ENCODE results near the gene HACD3. TPM values are rescaled to one million over a fixed set of nuclear protein-coding genes. Genes with fewer than 3 reads are reported as not detected.

The HACD3 gene
- total RNA-seq, 8 experiments from 2014 or later = 66.5 to 160 (median 82.2) TPM

- no peak for ATAC-seq (replicated peaks in 6 of 8)
These were observed 26.4 kb downstream of the HACD3 start for GRCh38 chr15:65556622-65557021.

DNA sequence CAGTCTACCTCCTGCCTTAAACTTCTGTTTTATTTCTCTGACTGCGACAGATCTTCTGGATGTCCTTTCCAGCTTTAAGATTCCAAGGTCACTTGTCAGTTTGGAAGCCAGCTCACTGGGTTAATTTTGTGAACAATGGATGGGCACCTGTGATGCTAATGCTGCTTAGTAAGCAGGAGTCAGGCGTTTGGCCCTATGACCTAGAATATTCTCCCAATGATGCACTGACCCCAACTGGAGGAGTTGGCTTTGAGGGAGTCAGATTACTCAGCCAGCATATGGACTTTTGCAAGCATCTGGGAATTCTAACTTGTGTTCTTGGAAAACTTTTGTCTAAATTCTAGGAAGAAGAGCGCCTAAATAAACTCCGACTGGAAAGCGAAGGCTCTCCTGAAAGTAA is 28.1 kb downstream of the HACD3 start:
- Histone ChIP-seq H3K4me1 (replicated peaks in 1 of 2) (no peaks in the 10 kb centered on the region), H3K4me3 (no peak overlapping the region), H3K27ac (no peak overlapping the region)
- in situ Hi-C loops (cut with MboI; ENCODE audit: low pct_unique_long_range_greater_than_20kb in 2 of 9, low sequenced_read_pairs in 9 of 9, unreplicated experiment in 9 of 9) = no loop called here
- no peak for ATAC-seq (replicated peaks in 6 of 8)
- WGBS, 10 experiments = 60 to 100% (median 90%) methylated on average over 1 to 5 of the region's 5 CpGs; no CpG with 5 or more reads in 1 of the 10 experiments

More at GRCh38 chr15:65556622-65557021, 26.4 kb downstream of the HACD3 start:
- no peak overlapping the region for H3K27ac ChIP-seq
- 90 to 100% (median 97%) methylated on average over 1 to 7 of the region's 7 CpGs; no CpG with 5 or more reads in 1 of the 10 experiments for WGBS, 10 experiments
- H3K4me1 ChIP-seq (replicated peaks in 1 of 2) = no peaks in the 10 kb centered on the region
- H3K4me3 ChIP-seq = no peak overlapping the region
- in situ Hi-C loops (cut with MboI; ENCODE audit: low pct_unique_long_range_greater_than_20kb in 2 of 9, low sequenced_read_pairs in 9 of 9, unreplicated experiment in 9 of 9) = no loop called here

GRCh38 chr15:65558997-65559760 is 28.9 kb downstream of the HACD3 start:
- Histone ChIP-seq H3K27ac (no peak overlapping the region), H3K4me3 (no peak overlapping the region), H3K4me1 (replicated peaks in 1 of 2) (no peaks in the 10 kb centered on the region)
- ATAC-seq (replicated peaks in 6 of 8) = peak in 1 of 8 experiments; percentile 32
- in situ Hi-C loops (cut with MboI; ENCODE audit: low pct_unique_long_range_greater_than_20kb in 2 of 9, low sequenced_read_pairs in 9 of 9, unreplicated experiment in 9 of 9) = no loop called here
- 79 to 100% (median 95%) methylated on average over 4 to 6 of the region's 6 CpGs for WGBS, 10 experiments

DNA sequence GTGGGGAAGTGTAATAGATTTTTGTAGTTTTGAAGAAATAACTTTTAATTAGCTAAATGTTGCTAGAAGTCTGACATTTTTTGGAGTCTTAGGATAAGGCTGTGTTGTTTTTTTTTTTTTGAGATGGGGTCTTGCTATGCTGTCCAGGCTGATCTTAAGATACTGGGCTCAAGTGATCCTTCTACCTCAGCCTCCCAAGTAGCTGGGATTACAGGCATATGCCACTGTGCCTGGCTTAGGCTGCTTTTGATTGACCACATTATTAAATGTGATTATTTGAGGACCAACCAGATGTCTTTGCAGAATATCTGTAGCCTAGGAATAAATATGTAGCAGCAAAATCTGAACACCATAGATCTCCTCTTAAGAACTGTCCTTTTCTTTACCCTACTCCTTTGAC is 29.7 kb downstream of the HACD3 start:
- Histone ChIP-seq H3K4me1 (replicated peaks in 1 of 2) (no peaks in the 10 kb centered on the region), H3K4me3 (no peak overlapping the region), H3K27ac (no peak overlapping the region)
- in situ Hi-C loops (cut with MboI; ENCODE audit: low pct_unique_long_range_greater_than_20kb in 2 of 9, low sequenced_read_pairs in 9 of 9, unreplicated experiment in 9 of 9) = no loop called here
- ATAC-seq (replicated peaks in 6 of 8) = no peak

- in situ Hi-C loops (cut with MboI; ENCODE audit: low pct_unique_long_range_greater_than_20kb in 2 of 9, low sequenced_read_pairs in 9 of 9, unreplicated experiment in 9 of 9) = no loop called here
- H3K4me3 ChIP-seq = no peak overlapping the region
- no peaks in the 10 kb centered on the region for H3K4me1 ChIP-seq (replicated peaks in 1 of 2)
- H3K27ac ChIP-seq = no peak overlapping the region
- WGBS, 10 experiments = 89 to 100% (median 96%) methylated on average over 2 to 6 of the region's 6 CpGs; no CpG with 5 or more reads in 5 of the 10 experiments
- ATAC-seq (replicated peaks in 6 of 8) = no peak
These were observed 31.7 kb downstream of the HACD3 start for GRCh38 chr15:65561934-65562333.

- Histone ChIP-seq H3K4me1 (replicated peaks in 1 of 2) (no peaks in the 10 kb centered on the region), H3K4me3 (no peak overlapping the region), H3K27ac (no peak overlapping the region)
- ATAC-seq (replicated peaks in 6 of 8) = no peak
- in situ Hi-C loops (cut with MboI; ENCODE audit: low pct_unique_long_range_greater_than_20kb in 2 of 9, low sequenced_read_pairs in 9 of 9, unreplicated experiment in 9 of 9) = no loop called here
- 75 to 100% (median 91%) methylated on average over 1 to 3 of the region's 3 CpGs for WGBS, 10 experiments
These were observed 39.5 kb downstream of the HACD3 start for GRCh38 chr15:65569728-65570127.

DNA sequence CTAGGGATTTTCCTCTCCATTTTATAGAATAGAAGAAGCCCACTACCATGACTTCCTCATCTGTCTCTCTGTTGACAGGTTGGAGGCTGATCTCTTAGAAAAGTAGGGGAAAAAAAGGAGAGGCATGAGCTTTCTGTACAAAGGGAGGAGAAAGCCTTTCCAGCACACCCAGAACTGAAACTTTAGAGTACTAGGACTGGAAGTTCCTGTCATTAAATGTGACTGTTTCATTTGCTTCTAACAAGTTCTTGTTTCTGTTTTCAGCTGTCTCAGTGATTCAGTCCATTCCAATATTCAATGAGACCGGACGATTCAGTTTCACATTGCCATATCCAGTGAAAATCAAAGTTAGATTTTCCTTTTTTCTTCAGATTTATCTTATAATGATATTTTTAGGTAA is 41.7 kb downstream of the HACD3 start:
- 67 to 100% (median 96%) methylated on average over 1 to 2 of the region's 2 CpGs; no CpG with 5 or more reads in 2 of the 10 experiments for WGBS, 10 experiments
- in situ Hi-C loops (cut with MboI; ENCODE audit: low pct_unique_long_range_greater_than_20kb in 2 of 9, low sequenced_read_pairs in 9 of 9, unreplicated experiment in 9 of 9) = no loop called here
- Histone ChIP-seq H3K4me3 (no peak overlapping the region), H3K4me1 (replicated peaks in 1 of 2) (peaks cover 0 to 4% of the 10 kb centered on the region in 2 donors), H3K27ac (no peak overlapping the region)
- ATAC-seq (replicated peaks in 6 of 8) = no peak

- ATAC-seq (replicated peaks in 6 of 8) = peak in 6 of 8 experiments; percentile 22 to 91 (median 66)
These were observed 46.4 kb downstream of the HACD3 start for GRCh38 chr15:65576664-65577063.

GRCh38 chr15:65577129-65577996 is 47.1 kb downstream of the HACD3 start:
- in situ Hi-C loops (cut with MboI; ENCODE audit: low pct_unique_long_range_greater_than_20kb in 2 of 9, low sequenced_read_pairs in 9 of 9, unreplicated experiment in 9 of 9) = no loop called here
- 78 to 97% (median 90%) methylated on average over 2 to 5 of the region's 6 CpGs; no CpG with 5 or more reads in 1 of the 10 experiments for WGBS, 10 experiments
- peak in 1 of 8 experiments; percentile 17 for ATAC-seq (replicated peaks in 6 of 8)
- Histone ChIP-seq H3K4me3 (no peak overlapping the region), H3K27ac (no peak overlapping the region), H3K4me1 (replicated peaks in 1 of 2) (peaks cover 4 to 8% of the 10 kb centered on the region in 2 donors)

More at GRCh38 chr15:65576664-65577063, 46.4 kb downstream of the HACD3 start:
- in situ Hi-C loops (cut with MboI; ENCODE audit: low pct_unique_long_range_greater_than_20kb in 2 of 9, low sequenced_read_pairs in 9 of 9, unreplicated experiment in 9 of 9) = no loop called here
- Histone ChIP-seq H3K4me3 (no peak overlapping the region), H3K4me1 (replicated peaks in 1 of 2) (peaks cover 4 to 8% of the 10 kb centered on the region in 2 donors), H3K27ac (no peak overlapping the region)
- 75 to 100% (median 88%) methylated on average over 1 of the region's 1 CpG; no CpG with 5 or more reads in 7 of the 10 experiments for WGBS, 10 experiments

GRCh38 chr15:65578904-65579728 is 48.9 kb downstream of the HACD3 start:
- 17 to 100% (median 77%) methylated on average over 1 to 7 of the region's 8 CpGs; no CpG with 5 or more reads in 1 of the 10 experiments for WGBS, 10 experiments
- Histone ChIP-seq H3K4me3 (no peak overlapping the region), H3K27ac (no peak overlapping the region), H3K4me1 (replicated peaks in 1 of 2) (peaks cover 10 to 20% of the 10 kb centered on the region in 2 donors)
- peak in 1 of 8 experiments; percentile 14 for ATAC-seq (replicated peaks in 6 of 8)
- in situ Hi-C loops (cut with MboI; ENCODE audit: low pct_unique_long_range_greater_than_20kb in 2 of 9, low sequenced_read_pairs in 9 of 9, unreplicated experiment in 9 of 9) = no loop called here

DNA sequence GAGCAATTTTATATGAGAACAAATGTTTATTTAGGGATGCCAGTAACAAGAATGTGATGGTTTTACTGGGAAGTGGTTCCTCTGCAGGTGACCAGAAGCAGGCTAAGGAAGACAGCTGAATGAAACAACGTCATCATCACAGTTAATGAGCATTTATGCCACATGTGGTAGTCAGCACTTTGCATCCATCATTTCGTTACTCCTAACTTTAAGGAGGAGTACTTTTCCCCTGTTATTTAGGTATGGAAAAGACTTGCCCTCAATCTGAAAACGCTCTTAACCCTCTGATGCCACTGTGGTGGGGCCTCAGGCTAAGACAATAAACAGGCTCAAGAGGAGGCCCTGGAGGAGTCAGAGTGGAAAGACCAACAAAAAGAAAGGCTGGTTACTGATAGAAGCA is 49.5 kb downstream of the HACD3 start:
- Histone ChIP-seq H3K4me3 (no peak overlapping the region), H3K4me1 (replicated peaks in 1 of 2) (peaks cover 12 to 27% of the 10 kb centered on the region in 2 donors), H3K27ac (no peak overlapping the region)
- WGBS, 10 experiments = 60 to 100% (median 86%) methylated on average over 1 to 3 of the region's 3 CpGs; no CpG with 5 or more reads in 3 of the 10 experiments
- in situ Hi-C loops (cut with MboI; ENCODE audit: low pct_unique_long_range_greater_than_20kb in 2 of 9, low sequenced_read_pairs in 9 of 9, unreplicated experiment in 9 of 9) = no loop called here
- ATAC-seq (replicated peaks in 6 of 8) = peak in 3 of 8 experiments; percentile 13 to 45 (median 34)

GRCh38 chr15:65580287-65580686 is 50.0 kb downstream of the HACD3 start:
- in situ Hi-C loops (cut with MboI; ENCODE audit: low pct_unique_long_range_greater_than_20kb in 2 of 9, low sequenced_read_pairs in 9 of 9, unreplicated experiment in 9 of 9) = no loop called here
- Histone ChIP-seq H3K27ac (no peak overlapping the region), H3K4me1 (replicated peaks in 1 of 2) (peaks cover 12 to 28% of the 10 kb centered on the region in 2 donors), H3K4me3 (no peak overlapping the region)
- peak in 4 of 8 experiments; percentile 16 to 74 (median 60) for ATAC-seq (replicated peaks in 6 of 8)

Data from motor neuron (in vitro differentiated cells).